ENCODE results near the gene PLPP1. TPM values are rescaled to one million over a fixed set of nuclear protein-coding genes. Genes with fewer than 3 reads are reported as not detected.

Gene PLPP1
- total and polyA plus RNA-seq, 2 of the 8 experiments (the other 6 are each of a cell fraction or from before 2014, with no cell fraction given), result 43.7 to 91.3 TPM

GRCh38 chr5:55453211-55453610 lies 81.6 kb downstream of the PLPP1 start:
- Histone ChIP-seq H2BK120ac (replicated peaks; ENCODE audit: low read depth, low read length) (no peak overlapping the region), H4K5ac (ENCODE audit: insufficient read length, low read depth, low read length) (no peak overlapping the region), H4K91ac (replicated peaks; ENCODE audit: insufficient read length, low read length) (no peak overlapping the region), H3K4me2 (ENCODE audit: insufficient read depth in 1 of 2, low read depth in 2 of 2, low read length in 2 of 2) (no peak overlapping the region), H3K23ac (ENCODE audit: insufficient read length) (no peak overlapping the region), H2AFZ (ENCODE audit: low read length) (no peak overlapping the region), H2BK15ac (ENCODE audit: low read length) (no peak overlapping the region), H3K56ac (replicated peaks; ENCODE audit: insufficient read length, low read depth, low read length) (no peak overlapping the region), H4K8ac (ENCODE audit: extremely low read depth, insufficient read depth, low read length) (no peak overlapping the region), H3K4me1 (replicated peaks in 1 of 4; ENCODE audit: control insufficient read depth in 3 of 4, insufficient read depth in 4 of 4, low read length in 3 of 4) (peaks cover 0 to 5% (median 2%) of the 10 kb centered on the region in 4 experiments; a peak in 5 of 7 replicates), H3K18ac (ENCODE audit: extremely low read depth, low read length) (no peak overlapping the region), H3K9me3 (ENCODE audit: insufficient read depth in 2 of 2, low read depth in 1 of 2, low read length in 1 of 2) (no peaks in the 10 kb centered on the region), H3K9ac (replicated peaks in 1 of 4; ENCODE audit: extremely low read depth in 1 of 4, low read depth in 3 of 4, low read length in 3 of 4) (no peak overlapping the region), H3K27ac (ENCODE audit: low read depth, low read length) (no peak overlapping the region), H3K36me3 (ENCODE audit: control insufficient read depth in 2 of 4, insufficient read depth in 4 of 4, low read length in 3 of 4) (peaks cover 0 to 22% (median 0%) of the 10 kb centered on the region in 4 experiments; a peak in 2 of 8 replicates), H2BK12ac (ENCODE audit: low read depth, low read length) (no peak overlapping the region), H3K23me2 (ENCODE audit: low read depth, low read length) (no peaks in the 10 kb centered on the region; the same call in 1 of the 2 replicates), H2BK20ac (ENCODE audit: low read length) (no peak overlapping the region), H3K79me2 (ENCODE audit: control insufficient read depth in 1 of 2, insufficient read depth in 2 of 2, low read length in 2 of 2) (peaks cover 0 to 74% of the 10 kb centered on the region in 2 experiments; a peak in 2 of 4 replicates), H3K27me3 (replicated peaks in 1 of 4; ENCODE audit: control insufficient read depth in 3 of 4, extremely low read depth in 1 of 4, insufficient read depth in 3 of 4, low read length in 3 of 4) (no peaks in the 10 kb centered on the region), H3K4ac (replicated peaks; ENCODE audit: insufficient read length, low read depth, low read length) (no peak overlapping the region), H3K4me3 (ENCODE audit: extremely low read depth in 1 of 4, insufficient read depth in 2 of 4, low read depth in 3 of 4, low read length in 4 of 4) (no peak overlapping the region), H3K79me1 (ENCODE audit: low read depth, low read length) (no peaks in the 10 kb centered on the region; the same call in 1 of the 2 replicates), H2BK5ac (ENCODE audit: low read depth, low read length) (no peak overlapping the region), H3K14ac (ENCODE audit: insufficient read length) (no peak overlapping the region), H4K20me1 (replicated peaks in 1 of 2; ENCODE audit: control insufficient read depth in 1 of 2, insufficient read depth in 2 of 2, low read length in 2 of 2) (no peaks in the 10 kb centered on the region), H2AK5ac (ENCODE audit: low read depth, low read length) (no peak overlapping the region)
- FAIRE-seq, result no peak
- WGBS, 2 experiments (ENCODE audit: extremely low coverage in 1 of 2, insufficient coverage in 1 of 2, insufficient read length in 1 of 2, insufficient replicate concordance in 2 of 2, low coverage in 1 of 2, low lambda C conversion rate in 2 of 2, missing lambda C conversion rate in 1 of 2), result 80% methylated on average over 1 of the region's 1 CpG; no CpG with 5 or more reads in 1 of the 2 experiments
- POLR2A ChIA-PET (ENCODE audit: partially characterized antibody), result interaction anchor here (1.5 kb wide), 1 partner anchor 13 kb away, joined by 3 read pairs; no protein-coding TSS in a partner anchor
- no peak for TF ChIP-seq HDAC6 (IDR thresholded peaks at IDR 0.05; ENCODE audit: low read depth, low read length)
- no peak for TF ChIP-seq TAF1 (IDR thresholded peaks at IDR 0.05; ENCODE audit: low read depth, low read length)
- TF ChIP-seq NANOG (IDR thresholded peaks at IDR 0.05; ENCODE audit: insufficient read depth, low read depth, low read length, poor library complexity, severe bottlenecking), result no peak
- no peak for TF ChIP-seq BCL11A (IDR thresholded peaks at IDR 0.05; ENCODE audit: low read depth in 2 of 2, low read length in 2 of 2)
- TF ChIP-seq EP300 (IDR thresholded peaks at IDR 0.05; ENCODE audit: borderline replicate concordance in 1 of 2, low read depth in 2 of 2, low read length in 2 of 2), result no peak
- no peak for TF ChIP-seq KDM5A (IDR thresholded peaks at IDR 0.05; ENCODE audit: low read length)
- no peak for TF ChIP-seq TAF7 (optimal IDR thresholded peaks at IDR 0.05; ENCODE audit: borderline replicate concordance, low read depth, low read length)
- TF ChIP-seq SRF (IDR thresholded peaks at IDR 0.05; ENCODE audit: low read depth, low read length), result no peak
- CTCF ChIA-PET (ENCODE audit: partially characterized antibody), result no interaction called here
- no peak for DNase-seq (ENCODE audit: low read depth in 1 of 2, low spot score in 2 of 2)

Measured in H1 (cell line).